Esophagus squamous epithelium (tissue), 4 donors: ENCODE measurements around the gene PAEP.

Experiments
- POLR2A ChIP-seq, 4 donors: fragments of 450-650 bp; IDR thresholded peaks; one replicate each; pipeline ENCODE4 v1.6.1; 2017; ENCODE audit warnings: antibody characterized with exemption in 4 of 4, mild to moderate bottlenecking in 4 of 4, moderate library complexity in 3 of 4
- TF ChIP-seq, protein P1 (sequence below), 6 experiments: fragments of 450-650 bp in 4 of 6; fragments of 200-600 bp in 2 of 6; sonication (generic) in 2 of 6; IDR thresholded peaks; one replicate each; pipeline ENCODE4 v1.5.1; 2016 to 2019; ENCODE audit warnings: antibody characterized with exemption in 6 of 6, mild to moderate bottlenecking in 4 of 6, moderate library complexity in 4 of 6

DNA sequence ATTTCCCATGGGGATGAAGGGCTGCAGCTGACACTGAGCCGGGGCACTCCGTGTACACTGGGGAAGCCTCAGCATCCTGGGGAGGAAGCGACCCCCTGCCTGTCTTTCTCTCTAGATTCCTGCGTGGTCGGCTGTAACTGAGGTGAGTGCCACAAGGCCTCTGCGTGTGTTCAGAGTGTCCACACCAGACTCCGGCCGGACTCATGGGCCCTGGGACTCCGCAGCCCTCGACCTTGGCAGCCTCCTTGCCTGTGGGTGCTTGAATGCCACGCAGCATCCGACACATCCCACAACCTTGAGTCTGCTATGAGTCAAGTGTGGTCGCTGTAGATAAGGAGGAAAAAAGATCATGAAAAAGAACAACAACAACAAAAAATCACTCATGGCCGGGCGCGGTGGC, 23.4 kb downstream of the PAEP start:
- TF ChIP-seq, protein P1, sequence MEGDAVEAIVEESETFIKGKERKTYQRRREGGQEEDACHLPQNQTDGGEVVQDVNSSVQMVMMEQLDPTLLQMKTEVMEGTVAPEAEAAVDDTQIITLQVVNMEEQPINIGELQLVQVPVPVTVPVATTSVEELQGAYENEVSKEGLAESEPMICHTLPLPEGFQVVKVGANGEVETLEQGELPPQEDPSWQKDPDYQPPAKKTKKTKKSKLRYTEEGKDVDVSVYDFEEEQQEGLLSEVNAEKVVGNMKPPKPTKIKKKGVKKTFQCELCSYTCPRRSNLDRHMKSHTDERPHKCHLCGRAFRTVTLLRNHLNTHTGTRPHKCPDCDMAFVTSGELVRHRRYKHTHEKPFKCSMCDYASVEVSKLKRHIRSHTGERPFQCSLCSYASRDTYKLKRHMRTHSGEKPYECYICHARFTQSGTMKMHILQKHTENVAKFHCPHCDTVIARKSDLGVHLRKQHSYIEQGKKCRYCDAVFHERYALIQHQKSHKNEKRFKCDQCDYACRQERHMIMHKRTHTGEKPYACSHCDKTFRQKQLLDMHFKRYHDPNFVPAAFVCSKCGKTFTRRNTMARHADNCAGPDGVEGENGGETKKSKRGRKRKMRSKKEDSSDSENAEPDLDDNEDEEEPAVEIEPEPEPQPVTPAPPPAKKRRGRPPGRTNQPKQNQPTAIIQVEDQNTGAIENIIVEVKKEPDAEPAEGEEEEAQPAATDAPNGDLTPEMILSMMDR (IDR thresholded peaks at IDR 0.05): no peak
- TF ChIP-seq POLR2A (IDR thresholded peaks at IDR 0.05): no peak
